K562 (cell line): ENCODE results near the gene KCNH2. TPM values are rescaled to one million over a fixed set of nuclear protein-coding genes. Genes with fewer than 3 reads are reported as not detected.

ENCODE experiments used
- CBX3 ChIP-seq, 2 experiments: IDR thresholded peaks; 1 replicate in 1 of 2; 2 replicates in 1 of 2; pipeline ENCODE4 v1.6.1; 2012; ENCODE audit warnings: inconsistent platforms in 2 of 2, low read length in 2 of 2, borderline replicate concordance in 1 of 2, control low read depth in 1 of 2
- CCAR2 ChIP-seq: fragments of 200-400 bp; formaldehyde crosslinking; IDR thresholded peaks from 2 replicates; pipeline ENCODE4 v1.6.1; 2017; ENCODE audit warnings: mild to moderate bottlenecking, low read depth, low read length
- E2F5 ChIP-seq: sonication (generic); formaldehyde crosslinking; IDR thresholded peaks from 2 replicates; pipeline ENCODE4 v1.8.0; 2022; ENCODE audit warnings: mild to moderate bottlenecking, missing genetic modification reagents
- ETV1 ChIP-seq: fragments of 450-650 bp; conservative IDR thresholded peaks from 2 replicates; pipeline ENCODE4 v1.6.1; 2016; ENCODE audit warnings: missing genetic modification characterization, control low read depth, low read depth, missing compliant biosample characterization
- FIP1L1 ChIP-seq: fragments of 200-400 bp; formaldehyde crosslinking; IDR thresholded peaks from 2 replicates; pipeline ENCODE4 v1.6.1; 2018; ENCODE audit warnings: mild to moderate bottlenecking, low read depth, low read length; ENCODE audit not compliant: poor library complexity, severe bottlenecking
- FOXA3 ChIP-seq, 2 experiments: fragments of 450-650 bp in 1 of 2; sonication (generic) in 1 of 2; formaldehyde crosslinking; IDR thresholded peaks in 1 of 2; conservative IDR thresholded peaks in 1 of 2; 2 replicates each; pipeline versions ENCODE4 v1.4.0 to v1.8.0; 2020 to 2022; ENCODE audit warnings: mild to moderate bottlenecking in 2 of 2, missing genetic modification reagents in 1 of 2
- NKRF ChIP-seq: fragments of 450-650 bp; IDR thresholded peaks from 2 replicates; pipeline ENCODE4 v1.6.1; 2016; ENCODE audit warnings: borderline replicate concordance
- SIN3B ChIP-seq: fragments of 450-650 bp; IDR thresholded peaks from 2 replicates; pipeline ENCODE4 v1.6.1; 2017; ENCODE audit warnings: low read depth, mild to moderate bottlenecking, moderate library complexity
- SMARCA5 ChIP-seq: fragments of 450-650 bp; IDR thresholded peaks from 2 replicates; pipeline ENCODE4 v1.6.1; 2016
- SMC3 ChIP-seq: conservative IDR thresholded peaks from 2 replicates; pipeline ENCODE4 v1.6.1; 2011; ENCODE audit warnings: low read depth, low read length, improper control_type of control experiment; ENCODE audit not compliant: insufficient read depth
- THRAP3 ChIP-seq: fragments of 450-650 bp; IDR thresholded peaks from 2 replicates; pipeline ENCODE4 v1.6.1; 2016; ENCODE audit warnings: mild to moderate bottlenecking, inconsistent platforms, borderline replicate concordance
- ZNF121 ChIP-seq: sonication (generic); formaldehyde crosslinking; conservative IDR thresholded peaks from 2 replicates; pipeline ENCODE4 v1.8.0; 2022; ENCODE audit warnings: missing genetic modification reagents
- polyA plus RNA-seq, 8 experiments: library from polyadenylated mRNA; depleted of rRNA in 4 of 8; stranded (reverse) in 5 of 8; unstranded in 3 of 8; fragments of >200 nt; fragmentation: Nextera tagmentation in 2 of 8; fragmentation: Illumina TruSeq in 1 of 8; extraction: Ambion mirVana in 2 of 8; extraction: Trizol in 1 of 8; gene quantifications; 2 replicates each; pipeline versions ENCODE4 v1.2.1 to v1.2.3, GENCODE V29; 2011 to 2014; ENCODE audit warnings: inconsistent platforms in 1 of 8, missing spikeins in 1 of 8
- total RNA-seq, 7 experiments: library from RNA; depleted of rRNA in 6 of 7; stranded (reverse); fragments of >200 nt in 6 of 7; fragmentation: Illumina TruSeq in 2 of 7; extraction: Trizol in 2 of 7; gene quantifications; 2 replicates each; pipeline versions ENCODE4 v1.2.1 to v1.2.3, GENCODE V29; 2011 to 2021; ENCODE audit warnings: low replicate concordance in 1 of 7
- TF ChIP-seq, protein P1 (sequence below): fragments of 450-650 bp; IDR thresholded peaks from one replicate; pipeline ENCODE4 v1.6.1; 2018; ENCODE audit warnings: mild to moderate bottlenecking, moderate library complexity; ENCODE audit not compliant: partially characterized antibody

The KCNH2 gene
- total and polyA plus RNA-seq, 9 of the 15 experiments (the other 6 are each of a cell fraction or from before 2014, with no cell fraction given), result 18.1 to 368 (median 218) TPM

- TF ChIP-seq NKRF (peak; percentile 22; the same call in 1 of the 2 replicates), THRAP3 (no peak), E2F5 (CRISPR knock-in tag) (0 out of 2 replicates have a peak, but pooled peaks have one; percentile 60), FOXA3 (CRISPR knock-in tag; conservative IDR thresholded peaks at IDR 0.05 in 1 of 2, IDR thresholded peaks at IDR 0.05 in 1 of 2) (0 out of 4 replicates have a peak, but pooled peaks of 1 of the 2 experiments have one; percentile 50), FIP1L1 (no peak), SIN3B (no peak), SMARCA5 (no peak), CCAR2 (no peak), CBX3 (IDR thresholded peaks at IDR 0.05; ENCODE audit: borderline replicate concordance in 1 of 2, low read length in 2 of 2) (no peak), ZNF121 (CRISPR knock-in tag) (no peak), ETV1 (no peak), SMC3 (no peak)
- TF ChIP-seq, protein P1, sequence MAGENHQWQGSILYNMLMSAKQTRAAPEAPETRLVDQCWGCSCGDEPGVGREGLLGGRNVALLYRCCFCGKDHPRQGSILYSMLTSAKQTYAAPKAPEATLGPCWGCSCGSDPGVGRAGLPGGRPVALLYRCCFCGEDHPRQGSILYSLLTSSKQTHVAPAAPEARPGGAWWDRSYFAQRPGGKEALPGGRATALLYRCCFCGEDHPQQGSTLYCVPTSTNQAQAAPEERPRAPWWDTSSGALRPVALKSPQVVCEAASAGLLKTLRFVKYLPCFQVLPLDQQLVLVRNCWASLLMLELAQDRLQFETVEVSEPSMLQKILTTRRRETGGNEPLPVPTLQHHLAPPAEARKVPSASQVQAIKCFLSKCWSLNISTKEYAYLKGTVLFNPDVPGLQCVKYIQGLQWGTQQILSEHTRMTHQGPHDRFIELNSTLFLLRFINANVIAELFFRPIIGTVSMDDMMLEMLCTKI, result no peak
Observed at GRCh38 chr7:150954986-150955518, 23.1 kb downstream of the KCNH2 start (continued).
